WTC11 (cell line): ENCODE measurements around the gene SLC1A6. TPM values are rescaled to one million over a fixed set of nuclear protein-coding genes. Genes with fewer than 3 reads are reported as not detected.

ENCODE experiments used
- ATAC-seq: fragments of 200-7000 bp; cut with Tn5 transposase; 2 replicates; pipeline ENCODE4 v1.10.0; 2021; ENCODE audit warnings: mild to moderate bottlenecking, moderate library complexity
- CTCF ChIA-PET: fragments of 300-600 bp; sonication (Branson Sonifier 250); formaldehyde crosslinking; loops from one replicate; lab custom pipeline; 2021; ENCODE audit warnings: antibody characterized with exemption; lab: Charles Lee
- POLR2A ChIA-PET: fragments of 350-600 bp; sonication (Branson Sonifier 250); formaldehyde crosslinking; loops from one replicate; lab custom pipeline; 2021; ENCODE audit warnings: antibody characterized with exemption; lab: Charles Lee
- DNase-seq: peaks from one replicate; pipeline ENCODE4 v3.0.0; 2021; ENCODE audit warnings: low spot score
- H3K27ac Mint-ChIP-seq: 2 replicates; pipeline ENCODE4 v1.8.0; 2021; ENCODE audit warnings: mixed read lengths
- H3K27me3 Mint-ChIP-seq: 2 replicates; pipeline ENCODE4 v1.8.0; 2021; ENCODE audit warnings: low read depth, mild to moderate bottlenecking, moderate library complexity, mixed read lengths
- H3K36me3 Mint-ChIP-seq: 2 replicates; pipeline ENCODE4 v1.8.0; 2021; ENCODE audit warnings: mixed read lengths
- H3K4me1 Mint-ChIP-seq: 2 replicates; pipeline ENCODE4 v1.8.0; 2022; ENCODE audit warnings: mixed read lengths
- H3K4me3 Mint-ChIP-seq: 2 replicates; pipeline ENCODE4 v1.8.0; 2021; ENCODE audit warnings: mild to moderate bottlenecking, moderate library complexity, mixed read lengths
- H3K9me3 Mint-ChIP-seq: 2 replicates; pipeline ENCODE4 v1.8.0; 2021; ENCODE audit warnings: mixed read lengths
- CBFB ChIP-seq: sonication (generic); formaldehyde crosslinking; IDR thresholded peaks from 2 replicates; pipeline ENCODE4 v1.8.1; 2022; ENCODE audit warnings: mild to moderate bottlenecking, low read depth, missing genetic modification reagents
- CTCF ChIP-seq: fragments of 200-600 bp; IDR thresholded peaks from 2 replicates; pipeline ENCODE4 v1.8.0; 2022; ENCODE audit warnings: antibody characterized with exemption
- E2F1 ChIP-seq: sonication (generic); formaldehyde crosslinking; IDR thresholded peaks from 2 replicates; pipeline ENCODE4 v1.8.0; 2022; ENCODE audit warnings: mild to moderate bottlenecking, missing genetic modification reagents
- ESRRA ChIP-seq: sonication (generic); formaldehyde crosslinking; IDR thresholded peaks from 2 replicates; pipeline ENCODE4 v1.8.1; 2022; ENCODE audit warnings: mild to moderate bottlenecking, missing genetic modification reagents, borderline replicate concordance
- FOXK1 ChIP-seq: sonication (generic); formaldehyde crosslinking; IDR thresholded peaks from 2 replicates; pipeline ENCODE4 v1.8.0; 2022; ENCODE audit warnings: mild to moderate bottlenecking, moderate library complexity, missing genetic modification reagents
- GRHL2 ChIP-seq: fragments of 250-450 bp; sonication (Bioruptor Pico); IDR thresholded peaks from 2 replicates; pipeline ENCODE4 v1.8.0; 2022; ENCODE audit warnings: mild to moderate bottlenecking, moderate library complexity; ENCODE audit not compliant: insufficient replicate concordance, severe bottlenecking
- HMGXB4 ChIP-seq: sonication (generic); formaldehyde crosslinking; IDR thresholded peaks from 2 replicates; pipeline ENCODE4 v1.8.1; 2023; ENCODE audit warnings: mild to moderate bottlenecking, moderate library complexity, missing genetic modification reagents
- IRF1 ChIP-seq: sonication (generic); formaldehyde crosslinking; IDR thresholded peaks from 2 replicates; pipeline ENCODE4 v1.8.0; 2023; ENCODE audit warnings: missing genetic modification reagents
- NR2C2 ChIP-seq: sonication (generic); formaldehyde crosslinking; IDR thresholded peaks from 2 replicates; pipeline ENCODE4 v1.8.0; 2022; ENCODE audit warnings: mild to moderate bottlenecking, missing genetic modification reagents
- NR3C1 ChIP-seq: sonication (generic); formaldehyde crosslinking; conservative IDR thresholded peaks from 2 replicates; pipeline ENCODE4 v1.8.1; 2023; ENCODE audit warnings: low read depth, mild to moderate bottlenecking, missing genetic modification reagents
- PRDM15 ChIP-seq: sonication (generic); formaldehyde crosslinking; IDR thresholded peaks from 2 replicates; pipeline ENCODE4 v1.8.0; 2022; ENCODE audit warnings: missing genetic modification reagents
- USF1 ChIP-seq: sonication (generic); formaldehyde crosslinking; IDR thresholded peaks from 2 replicates; pipeline ENCODE4 v1.8.0; 2022; ENCODE audit warnings: mild to moderate bottlenecking, missing genetic modification reagents
- ZNF219 ChIP-seq: sonication (generic); formaldehyde crosslinking; IDR thresholded peaks from 2 replicates; pipeline ENCODE4 v1.8.0; 2023; ENCODE audit warnings: missing genetic modification reagents, mild to moderate bottlenecking, borderline replicate concordance
- ZNF281 ChIP-seq: sonication (generic); formaldehyde crosslinking; IDR thresholded peaks from 2 replicates; pipeline ENCODE4 v1.8.0; 2023; ENCODE audit warnings: mild to moderate bottlenecking, missing genetic modification reagents
- ZNF396 ChIP-seq: fragments of 250-450 bp; sonication (Bioruptor Pico); IDR thresholded peaks from 2 replicates; pipeline ENCODE4 v1.8.0; 2021; ENCODE audit warnings: mild to moderate bottlenecking, moderate library complexity, borderline replicate concordance
- ZNF512 ChIP-seq: sonication (generic); formaldehyde crosslinking; IDR thresholded peaks from 2 replicates; pipeline ENCODE4 v1.8.1; 2022; ENCODE audit warnings: missing genetic modification reagents, borderline replicate concordance
- ZSCAN18 ChIP-seq: fragments of 250-450 bp; sonication (Bioruptor Pico); IDR thresholded peaks from 2 replicates; pipeline ENCODE4 v2.1.2; 2022; ENCODE audit warnings: mild to moderate bottlenecking, moderate library complexity
- total RNA-seq: library from RNA; stranded (reverse); gene quantifications from 3 replicates; pipeline ENCODE4 v1.2.3, GENCODE V29; 2021

SLC1A6 gene
- total RNA-seq, 1 experiment from 2014 or later: 12.0 TPM

- TF ChIP-seq HMGXB4 (no peak), ESRRA (CRISPR knock-in tag) (no peak), ZNF512 (CRISPR knock-in tag) (no peak), ZNF281 (CRISPR knock-in tag) (no peak), NR2C2 (no peak), CBFB (CRISPR knock-in tag) (no peak), IRF1 (CRISPR knock-in tag) (no peak), ZSCAN18 (no peak), FOXK1 (no peak), USF1 (CRISPR knock-in tag) (no peak), PRDM15 (CRISPR knock-in tag) (no peak)
These were observed 18.3 kb upstream of the SLC1A6 start (continued) for GRCh38 chr19:14997981-14998380.

GRCh38 chr19:14992780-14993179, 13.1 kb upstream of the SLC1A6 start:
- DNase-seq (no peak), ATAC-seq (no peak)
- Mint-ChIP-seq H3K36me3 (no peaks in the 10 kb centered on the region), H3K4me3 (no peak overlapping the region), H3K9me3 (peaks cover 3% of the 10 kb centered on the region), H3K27ac (no peak overlapping the region), H3K27me3 (peaks cover 17% of the 10 kb centered on the region), H3K4me1 (no peaks in the 10 kb centered on the region)
- POLR2A ChIA-PET: no interaction called here
- CTCF ChIA-PET: interaction anchor here (0.8 kb wide), 1 partner anchor 167 kb away, joined by 3 read pairs; no protein-coding TSS in a partner anchor
- TF ChIP-seq E2F1 (CRISPR knock-in tag) (no peak), ZNF219 (CRISPR knock-in tag) (no peak), NR3C1 (CRISPR knock-in tag) (no peak), ZNF512 (CRISPR knock-in tag) (no peak), ZNF396 (CRISPR knock-in tag) (no peak), CTCF (no peak), GRHL2 (CRISPR knock-in tag) (no peak)
